ENCODE measurements around the gene SLC7A8.

The SLC7A8 gene

GRCh38 chr14:23128969-23129758 is 54.3 kb downstream of the SLC7A8 start:
- no peak overlapping the region for H3K4me3 ChIP-seq (ENCODE audit: low read length)
- H3K4me1 ChIP-seq (ENCODE audit: control insufficient read depth, insufficient read depth, low read length) = peaks cover 28% of the 10 kb centered on the region
- no peak for DNase-seq (ENCODE audit: low read depth)
- no peaks in the 10 kb centered on the region for H3K27me3 ChIP-seq (replicated peaks; ENCODE audit: control insufficient read depth, insufficient read depth, low read length)
- H3K9ac ChIP-seq (ENCODE audit: low read length) = no peak overlapping the region
- peaks cover 24% of the 10 kb centered on the region for H3K36me3 ChIP-seq (ENCODE audit: control insufficient read depth, insufficient read depth, low read length, severe bottlenecking)
- no peaks in the 10 kb centered on the region for H3K9me3 ChIP-seq (ENCODE audit: control insufficient read depth, low read length)

DNA sequence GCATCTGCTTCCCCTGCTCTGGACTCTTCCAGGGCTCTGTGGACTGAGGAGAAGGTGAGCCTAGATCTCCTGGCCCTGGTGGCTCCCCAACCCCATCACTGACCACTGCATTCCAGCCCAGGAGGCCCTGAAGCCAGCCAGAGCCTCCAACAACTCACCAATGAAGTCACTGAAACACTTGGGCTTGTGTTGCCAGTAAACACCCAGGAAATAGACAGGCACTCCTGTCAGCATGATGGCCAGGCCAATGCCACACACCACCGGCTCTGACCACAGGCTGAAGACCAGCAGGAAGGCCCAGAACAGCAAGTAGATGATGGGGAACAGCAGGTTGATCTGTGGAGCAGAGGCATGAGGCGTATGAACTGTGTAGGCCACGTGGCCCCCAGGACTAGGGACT is 55.6 kb downstream of the SLC7A8 start:
- Histone ChIP-seq H3K9ac (ENCODE audit: low read length) (no peak overlapping the region), H3K27me3 (replicated peaks; ENCODE audit: control insufficient read depth, insufficient read depth, low read length) (no peaks in the 10 kb centered on the region), H3K4me1 (ENCODE audit: control insufficient read depth, insufficient read depth, low read length) (peaks cover 40% of the 10 kb centered on the region), H3K36me3 (ENCODE audit: control insufficient read depth, insufficient read depth, low read length, severe bottlenecking) (peaks cover 24% of the 10 kb centered on the region), H3K4me3 (ENCODE audit: low read length) (no peak overlapping the region), H3K9me3 (ENCODE audit: control insufficient read depth, low read length) (no peaks in the 10 kb centered on the region)
- no peak for DNase-seq (ENCODE audit: low read depth)

- H3K9ac ChIP-seq (ENCODE audit: low read length) = no peak overlapping the region
- peaks cover 24% of the 10 kb centered on the region for H3K36me3 ChIP-seq (ENCODE audit: control insufficient read depth, insufficient read depth, low read length, severe bottlenecking)
- no peak for DNase-seq (ENCODE audit: low read depth)
- H3K4me3 ChIP-seq (ENCODE audit: low read length) = no peak overlapping the region
- H3K4me1 ChIP-seq (ENCODE audit: control insufficient read depth, insufficient read depth, low read length) = peaks cover 40% of the 10 kb centered on the region
- no peaks in the 10 kb centered on the region for H3K9me3 ChIP-seq (ENCODE audit: control insufficient read depth, low read length)
- H3K27me3 ChIP-seq (replicated peaks; ENCODE audit: control insufficient read depth, insufficient read depth, low read length) = no peaks in the 10 kb centered on the region
These were observed 56.7 kb downstream of the SLC7A8 start for GRCh38 chr14:23126548-23127278.

GRCh38 chr14:23125933-23126524 is 57.4 kb downstream of the SLC7A8 start:
- Histone ChIP-seq H3K27me3 (replicated peaks; ENCODE audit: control insufficient read depth, insufficient read depth, low read length) (no peaks in the 10 kb centered on the region), H3K9me3 (ENCODE audit: control insufficient read depth, low read length) (no peaks in the 10 kb centered on the region), H3K4me1 (ENCODE audit: control insufficient read depth, insufficient read depth, low read length) (peaks cover 45% of the 10 kb centered on the region), H3K9ac (ENCODE audit: low read length) (no peak overlapping the region), H3K36me3 (ENCODE audit: control insufficient read depth, insufficient read depth, low read length, severe bottlenecking) (peaks cover 19% of the 10 kb centered on the region), H3K4me3 (ENCODE audit: low read length) (no peak overlapping the region)
- no peak for DNase-seq (ENCODE audit: low read depth)

GRCh38 chr14:23125011-23125410 is 58.4 kb downstream of the SLC7A8 start:
- Histone ChIP-seq H3K9ac (ENCODE audit: low read length) (no peak overlapping the region), H3K27me3 (replicated peaks; ENCODE audit: control insufficient read depth, insufficient read depth, low read length) (no peaks in the 10 kb centered on the region), H3K4me3 (ENCODE audit: low read length) (no peak overlapping the region), H3K36me3 (ENCODE audit: control insufficient read depth, insufficient read depth, low read length, severe bottlenecking) (peaks cover 19% of the 10 kb centered on the region), H3K4me1 (ENCODE audit: control insufficient read depth, insufficient read depth, low read length) (peaks cover 45% of the 10 kb centered on the region), H3K9me3 (ENCODE audit: control insufficient read depth, low read length) (no peaks in the 10 kb centered on the region)
- no peak for DNase-seq (ENCODE audit: low read depth)

DNA sequence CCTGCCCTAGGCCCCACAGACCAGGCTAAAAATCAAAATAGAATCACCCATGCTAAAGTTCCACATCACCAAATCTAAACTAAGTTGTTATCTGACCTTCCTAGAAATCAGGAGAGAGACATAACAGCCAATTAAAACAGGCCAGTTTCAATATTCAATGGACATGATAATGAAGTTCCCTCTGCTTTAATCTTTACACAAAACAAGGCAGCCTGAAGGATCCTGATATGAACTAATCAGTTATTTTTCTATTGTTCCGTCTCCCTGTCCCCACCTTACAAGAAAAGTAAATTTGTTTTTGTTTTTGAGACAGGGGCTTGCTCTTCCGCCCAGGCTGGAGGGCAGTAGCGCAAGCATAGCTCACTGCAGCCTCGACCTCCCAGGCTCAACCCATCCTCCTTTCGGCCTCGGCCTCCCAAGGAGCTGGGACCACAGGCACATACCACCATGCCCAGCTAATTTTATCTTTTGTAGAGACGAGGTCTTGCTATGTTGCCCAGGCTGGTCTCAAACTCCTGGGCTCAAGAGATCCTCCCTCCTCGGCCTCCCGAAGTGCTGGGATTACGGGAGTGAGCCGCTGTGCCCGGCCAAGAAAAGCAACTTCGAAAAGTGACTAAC is 59.0 kb downstream of the SLC7A8 start:
- no peak overlapping the region for H3K9ac ChIP-seq (ENCODE audit: low read length)
- peaks cover 16% of the 10 kb centered on the region for H3K36me3 ChIP-seq (ENCODE audit: control insufficient read depth, insufficient read depth, low read length, severe bottlenecking)
- H3K27me3 ChIP-seq (replicated peaks; ENCODE audit: control insufficient read depth, insufficient read depth, low read length) = no peaks in the 10 kb centered on the region
- peaks cover 45% of the 10 kb centered on the region for H3K4me1 ChIP-seq (ENCODE audit: control insufficient read depth, insufficient read depth, low read length)
- H3K4me3 ChIP-seq (ENCODE audit: low read length) = no peak overlapping the region
- no peak for DNase-seq (ENCODE audit: low read depth)
- H3K9me3 ChIP-seq (ENCODE audit: control insufficient read depth, low read length) = no peaks in the 10 kb centered on the region

GRCh38 chr14:23123419-23123818 is 60.0 kb downstream of the SLC7A8 start:
- peaks cover 6% of the 10 kb centered on the region for H3K36me3 ChIP-seq (ENCODE audit: control insufficient read depth, insufficient read depth, low read length, severe bottlenecking)
- no peak overlapping the region for H3K9ac ChIP-seq (ENCODE audit: low read length)
- no peak for DNase-seq (ENCODE audit: low read depth)
- no peaks in the 10 kb centered on the region for H3K27me3 ChIP-seq (replicated peaks; ENCODE audit: control insufficient read depth, insufficient read depth, low read length)
- no peaks in the 10 kb centered on the region for H3K9me3 ChIP-seq (ENCODE audit: control insufficient read depth, low read length)
- H3K4me1 ChIP-seq (ENCODE audit: control insufficient read depth, insufficient read depth, low read length) = peaks cover 45% of the 10 kb centered on the region
- H3K4me3 ChIP-seq (ENCODE audit: low read length) = no peak overlapping the region

GRCh38 chr14:23122086-23122485 is 61.4 kb downstream of the SLC7A8 start:
- Histone ChIP-seq H3K4me3 (ENCODE audit: low read length) (no peak overlapping the region), H3K36me3 (ENCODE audit: control insufficient read depth, insufficient read depth, low read length, severe bottlenecking) (no peaks in the 10 kb centered on the region), H3K9ac (ENCODE audit: low read length) (no peak overlapping the region), H3K27me3 (replicated peaks; ENCODE audit: control insufficient read depth, insufficient read depth, low read length) (no peaks in the 10 kb centered on the region), H3K9me3 (ENCODE audit: control insufficient read depth, low read length) (no peaks in the 10 kb centered on the region), H3K4me1 (ENCODE audit: control insufficient read depth, insufficient read depth, low read length) (peaks cover 45% of the 10 kb centered on the region)
- no peak for DNase-seq (ENCODE audit: low read depth)

GRCh38 chr14:23121361-23121771 is 62.1 kb downstream of the SLC7A8 start:
- no peaks in the 10 kb centered on the region for H3K36me3 ChIP-seq (ENCODE audit: control insufficient read depth, insufficient read depth, low read length, severe bottlenecking)
- DNase-seq (ENCODE audit: low read depth) = peak; percentile 34
- peaks cover 39% of the 10 kb centered on the region for H3K4me1 ChIP-seq (ENCODE audit: control insufficient read depth, insufficient read depth, low read length)
- no peak overlapping the region for H3K4me3 ChIP-seq (ENCODE audit: low read length)
- no peaks in the 10 kb centered on the region for H3K27me3 ChIP-seq (replicated peaks; ENCODE audit: control insufficient read depth, insufficient read depth, low read length)
- no peak overlapping the region for H3K9ac ChIP-seq (ENCODE audit: low read length)
- H3K9me3 ChIP-seq (ENCODE audit: control insufficient read depth, low read length) = no peaks in the 10 kb centered on the region

DNA sequence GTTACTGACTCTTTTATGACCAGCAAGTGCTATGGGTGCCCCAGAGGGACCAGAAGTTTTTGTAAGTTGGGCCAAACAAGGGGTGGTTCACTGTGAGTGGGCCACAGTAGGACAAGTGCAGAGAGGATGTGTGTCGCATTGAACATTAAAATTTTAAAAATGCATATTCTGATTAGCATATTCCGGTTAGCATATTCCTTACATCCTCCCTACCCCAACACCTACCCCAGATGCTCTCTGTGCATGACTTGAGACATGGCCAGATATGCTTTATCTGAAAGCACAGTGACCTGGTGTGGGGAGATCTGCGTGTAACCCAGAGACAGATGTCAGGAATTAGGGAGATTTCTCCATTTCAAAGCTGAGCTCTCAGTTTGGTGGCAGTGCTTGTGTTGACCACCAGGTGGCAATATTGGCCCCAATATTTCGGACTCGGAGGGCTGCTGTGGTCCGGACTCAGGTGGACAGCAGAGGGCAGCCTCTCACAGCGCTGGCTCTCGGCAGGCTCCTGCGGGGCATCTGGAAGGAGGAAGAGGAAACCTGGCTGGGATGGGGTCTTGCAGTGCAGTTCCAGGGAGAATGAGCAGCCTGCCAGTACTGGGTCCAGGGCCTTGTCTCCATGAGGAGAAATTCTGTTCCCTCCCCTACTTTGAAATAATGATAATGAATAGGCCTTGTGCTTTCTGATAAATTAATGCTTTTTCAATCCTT is 62.8 kb downstream of the SLC7A8 start:
- peak; percentile 96 for DNase-seq (ENCODE audit: low read depth)
- no peaks in the 10 kb centered on the region for H3K27me3 ChIP-seq (replicated peaks; ENCODE audit: control insufficient read depth, insufficient read depth, low read length)
- H3K9ac ChIP-seq (ENCODE audit: low read length) = no peak overlapping the region
- H3K4me1 ChIP-seq (ENCODE audit: control insufficient read depth, insufficient read depth, low read length) = peaks cover 32% of the 10 kb centered on the region
- no peaks in the 10 kb centered on the region for H3K36me3 ChIP-seq (ENCODE audit: control insufficient read depth, insufficient read depth, low read length, severe bottlenecking)
- H3K9me3 ChIP-seq (ENCODE audit: control insufficient read depth, low read length) = no peaks in the 10 kb centered on the region
- no peak overlapping the region for H3K4me3 ChIP-seq (ENCODE audit: low read length)

Measured in adipocyte (in vitro differentiated cells).